ENCODE data around the gene PLXNA2. TPM values are rescaled to one million over a fixed set of nuclear protein-coding genes. Genes with fewer than 3 reads are reported as not detected.

PLXNA2 gene
- total RNA-seq, 2 experiments from 2014 or later = 0.23 TPM; not detected in 1

- Histone ChIP-seq H2AFZ (ENCODE audit: low read length) (no peak overlapping the region), H3K9me2 (ENCODE audit: insufficient read depth, low read length) (no peaks in the 10 kb centered on the region), H3K4me1 (ENCODE audit: insufficient read depth, low read length, poor library complexity, severe bottlenecking) (no peaks in the 10 kb centered on the region), H3K4me2 (ENCODE audit: low read length) (no peak overlapping the region), H3K36me3 (ENCODE audit: insufficient read depth, low read length) (no peaks in the 10 kb centered on the region), H3K4me3 (ENCODE audit: low read depth, low read length, poor library complexity, severe bottlenecking) (no peak overlapping the region), H3K9me3 (ENCODE audit: low read length) (no peaks in the 10 kb centered on the region), H3K79me2 (ENCODE audit: insufficient read depth, low read depth, low read length) (no peaks in the 10 kb centered on the region), H3K27ac (ENCODE audit: low read depth, low read length, poor library complexity, severe bottlenecking) (no peak overlapping the region), H4K20me1 (ENCODE audit: insufficient read depth, low read length) (no peaks in the 10 kb centered on the region)
- intact Hi-C loops (cut with micrococcal nuclease; ENCODE audit: unreplicated experiment) = no loop called here
- POLR2A ChIA-PET = interaction anchor here (1.6 kb wide), 1 partner anchor 16 kb away, joined by 3 read pairs; no protein-coding TSS in a partner anchor
- no TSS peak for BruUV-seq (replicated peaks)
- TF ChIP-seq EZH2phosphoT487 (IDR thresholded peaks at IDR 0.05; ENCODE audit: borderline replicate concordance, low read depth, low read length) = no peak
- no peak for TF ChIP-seq CTCF (conservative IDR thresholded peaks at IDR 0.05; ENCODE audit: low read length)
- CTCF ChIA-PET (ENCODE audit: unreplicated experiment) = no interaction called here
- no peak for DNase-seq (ENCODE audit: low spot score)
Observed at GRCh38 chr1:208218237-208219097, 25.7 kb downstream of the PLXNA2 start.

GRCh38 chr1:208217781-208218180 is 26.4 kb downstream of the PLXNA2 start:
- H3K9me3 ChIP-seq (ENCODE audit: low read length) = no peaks in the 10 kb centered on the region
- BruUV-seq (replicated peaks) = no TSS peak
- ChIA-PET CTCF (ENCODE audit: unreplicated experiment) (no interaction called here), POLR2A (no interaction called here)
- DNase-seq (ENCODE audit: low spot score) = no peak
- H3K36me3 ChIP-seq (ENCODE audit: insufficient read depth, low read length) = no peaks in the 10 kb centered on the region
- no peak overlapping the region for H2AFZ ChIP-seq (ENCODE audit: low read length)
- H3K79me2 ChIP-seq (ENCODE audit: insufficient read depth, low read depth, low read length) = no peaks in the 10 kb centered on the region
- no peak overlapping the region for H3K27ac ChIP-seq (ENCODE audit: low read depth, low read length, poor library complexity, severe bottlenecking)
- intact Hi-C loops (cut with micrococcal nuclease; ENCODE audit: unreplicated experiment) = no loop called here
- no peak overlapping the region for H3K4me3 ChIP-seq (ENCODE audit: low read depth, low read length, poor library complexity, severe bottlenecking)
- H4K20me1 ChIP-seq (ENCODE audit: insufficient read depth, low read length) = no peaks in the 10 kb centered on the region
- H3K9me2 ChIP-seq (ENCODE audit: insufficient read depth, low read length) = no peaks in the 10 kb centered on the region
- H3K4me1 ChIP-seq (ENCODE audit: insufficient read depth, low read length, poor library complexity, severe bottlenecking) = no peaks in the 10 kb centered on the region
- no peak overlapping the region for H3K4me2 ChIP-seq (ENCODE audit: low read length)
- TF ChIP-seq CTCF (conservative IDR thresholded peaks at IDR 0.05; ENCODE audit: low read length) = no peak
- no peak for TF ChIP-seq EZH2phosphoT487 (IDR thresholded peaks at IDR 0.05; ENCODE audit: borderline replicate concordance, low read depth, low read length)

GRCh38 chr1:208216806-208217205 is 27.4 kb downstream of the PLXNA2 start:
- no peak for TF ChIP-seq CTCF (conservative IDR thresholded peaks at IDR 0.05; ENCODE audit: low read length)
- no peak for TF ChIP-seq EZH2phosphoT487 (IDR thresholded peaks at IDR 0.05; ENCODE audit: borderline replicate concordance, low read depth, low read length)
- no peaks in the 10 kb centered on the region for H4K20me1 ChIP-seq (ENCODE audit: insufficient read depth, low read length)
- BruUV-seq (replicated peaks) = no TSS peak
- no peak overlapping the region for H3K4me3 ChIP-seq (ENCODE audit: low read depth, low read length, poor library complexity, severe bottlenecking)
- H2AFZ ChIP-seq (ENCODE audit: low read length) = no peak overlapping the region
- H3K4me1 ChIP-seq (ENCODE audit: insufficient read depth, low read length, poor library complexity, severe bottlenecking) = no peaks in the 10 kb centered on the region
- no peaks in the 10 kb centered on the region for H3K9me2 ChIP-seq (ENCODE audit: insufficient read depth, low read length)
- intact Hi-C loops (cut with micrococcal nuclease; ENCODE audit: unreplicated experiment) = no loop called here
- H3K36me3 ChIP-seq (ENCODE audit: insufficient read depth, low read length) = no peaks in the 10 kb centered on the region
- DNase-seq (ENCODE audit: low spot score) = no peak
- H3K9me3 ChIP-seq (ENCODE audit: low read length) = no peaks in the 10 kb centered on the region
- ChIA-PET POLR2A (no interaction called here), CTCF (ENCODE audit: unreplicated experiment) (no interaction called here)
- H3K27ac ChIP-seq (ENCODE audit: low read depth, low read length, poor library complexity, severe bottlenecking) = no peak overlapping the region
- H3K79me2 ChIP-seq (ENCODE audit: insufficient read depth, low read depth, low read length) = no peaks in the 10 kb centered on the region
- no peak overlapping the region for H3K4me2 ChIP-seq (ENCODE audit: low read length)

Data from OCI-LY7 (cell line).